Heart left ventricle (tissue), 16 donors: Measurements from ENCODE around the gene DOK5. TPM values are rescaled to one million over a fixed set of nuclear protein-coding genes. Genes with fewer than 3 reads are reported as not detected.

ENCODE experiments used
- ATAC-seq, 4 donors: fragments of 200-7000 bp; cut with Tn5 transposase; one replicate each; pipeline ENCODE4 v1.9.1; 2020 to 2022; ENCODE audit warnings: moderate library complexity in 4 of 4, mild to moderate bottlenecking in 3 of 4, moderate number of reproducible peaks in 1 of 4
- DNase-seq, 5 donors: peaks; one replicate each; pipeline ENCODE4 v3.0.0-alpha.2; 2020
- H3K27ac ChIP-seq, 12 donors: fragments of 200-600 bp; sonication (generic) in 4 of 12; one replicate each; pipeline versions ENCODE4 v1.5.0 to v1.8.0; 2016 to 2022; ENCODE audit warnings: mild to moderate bottlenecking in 2 of 12
- H3K27me3 ChIP-seq, 9 donors: fragments of 200-600 bp; sonication (generic) in 2 of 9; one replicate each; pipeline versions ENCODE4 v1.5.1 to v1.8.0; 2016 to 2022; ENCODE audit warnings: mild to moderate bottlenecking in 3 of 9
- H3K36me3 ChIP-seq, 9 donors: fragments of 200-600 bp; sonication (generic) in 2 of 9; one replicate each; pipeline versions ENCODE4 v1.5.0 to v1.8.0; 2018 to 2022; ENCODE audit warnings: mild to moderate bottlenecking in 2 of 9
- H3K4me1 ChIP-seq, 12 donors: fragments of 200-600 bp; sonication (generic) in 4 of 12; one replicate each; pipeline versions ENCODE4 v1.5.0 to v1.8.0; 2016 to 2022; ENCODE audit warnings: mild to moderate bottlenecking in 3 of 12
- H3K4me3 ChIP-seq, 12 donors: fragments of 200-600 bp; sonication (generic) in 4 of 12; one replicate each; pipeline versions ENCODE4 v1.5.0 to v1.8.0; 2017 to 2022; ENCODE audit warnings: mild to moderate bottlenecking in 9 of 12, moderate library complexity in 4 of 12
- H3K9me3 ChIP-seq, 12 donors: fragments of 200-600 bp; sonication (generic) in 4 of 12; one replicate each; pipeline versions ENCODE4 v1.5.0 to v1.8.0; 2016 to 2022; ENCODE audit warnings: mild to moderate bottlenecking in 1 of 12
- POLR2A ChIP-seq, 2 donors: fragments of 450-650 bp; IDR thresholded peaks; one replicate each; pipeline ENCODE4 v1.6.1; 2017; ENCODE audit warnings: antibody characterized with exemption in 2 of 2, mild to moderate bottlenecking in 2 of 2, moderate library complexity in 2 of 2
- WGBS, 4 donors: extraction: QIAGEN DNeasy Blood & Tissue Kit in 2 of 4; methylation state at CpG; one replicate each; pipeline versions ENCODE4 v1.1.5 to v1.1.7; 2013 to 2018; 5-methylcytosine and 5-hydroxymethylcytosine counted together
- intact Hi-C, 10 donors: fragments of 100-400 bp; cut with DNase I; formaldehyde crosslinking; loops; one replicate each; pipeline versions ENCODE4 v1.11.1 to v1.14.2; 2022
- polyA plus RNA-seq, 2 donors: library from polyadenylated mRNA; stranded (reverse); fragments of 200-250 nt; gene quantifications; one replicate each; pipeline ENCODE4 v1.2.3, GENCODE V29; 2013
- total RNA-seq, 9 donors: library from RNA; depleted of rRNA in 2 of 9; stranded (reverse); fragments of >200 nt in 2 of 9; fragmentation: NEBNext Ultra II Directional in 3 of 9; extraction: Animal tissue kit (Norgen Biotek cat#: 25700) in 3 of 9; gene quantifications; one replicate each; pipeline versions ENCODE4 v1.1.0 to v1.2.4, GENCODE V29; 2016 to 2023
- TF ChIP-seq, protein P1 (sequence below), 12 donors: fragments of 200-600 bp; sonication (generic) in 4 of 12; IDR thresholded peaks; one replicate each; pipeline versions ENCODE4 v1.5.0 to v1.8.0; 2018 to 2022; ENCODE audit warnings: antibody characterized with exemption in 12 of 12, mild to moderate bottlenecking in 5 of 12
- donor health status: ischemic (EF 13 %, LVEDD 7.1; RV severe dilation, severe dysfunction).
- donor health status: healthy with polysubstance abuse.
- donor health status: DM: no; HTN: yes; CAD: no.
- donor health status: DM: no; HTN: no; CAD: no.
- donor health status: ischemic (EF 25% LVEDD 6.9; RV normal size, moderate dysfunction).
- donor health status: ischemic (EF 25% LVEDD 5.7; RV mildly dilated, moderate dysfunction).
- donor health status: healthy.
- donor health status: DM: yes; HTN: yes; CAD: no.
- donor health status: ischemic (EF 35%, LVEDD 5.7; RV mildly dilated, moderate dysfunction).
- donor health status: nonischemic (EF 11% LVEDD 7.7; RV severe dilation, severe dysfunction).
- donor health status: DM: yes; HTN: yes; CAD: no.
- donor health status: PGD.
- donor health status: ischemic (EF 29% LVEDD 5.4; RV normal size, mild dysfunction).
- donor health status: nonischemic (EF 23%, LVEDD 6.1; RV moderate dilation, normal function).

Gene DOK5
- total and polyA plus RNA-seq, 11 donors, result 3.4 to 23.5 (median 6.4) TPM

DNA sequence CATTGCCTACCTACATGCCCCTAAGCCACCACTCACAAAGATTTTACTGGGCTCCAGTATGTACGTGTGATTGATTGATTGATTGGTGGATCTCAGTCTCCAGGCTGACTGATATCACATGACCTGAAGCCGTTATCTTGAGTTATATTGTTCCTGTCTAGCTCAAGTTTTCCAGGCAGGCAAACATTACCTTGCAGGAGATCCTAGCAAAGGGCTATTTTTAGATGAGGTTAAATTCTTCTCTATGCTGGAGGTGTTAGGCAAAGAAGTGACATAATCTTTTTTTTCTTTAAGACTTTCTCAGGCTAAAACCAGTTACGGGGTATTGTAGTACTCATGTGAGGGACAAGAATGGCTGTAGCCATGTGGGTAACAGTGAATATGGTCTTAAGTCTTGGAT, 125.2 kb downstream of the DOK5 start:
- H3K36me3 ChIP-seq, result no peaks in the 10 kb centered on the region
- 30 to 62% (median 50%) methylated on average over 3 of the region's 3 CpGs for WGBS, 4 donors
- H3K4me1 ChIP-seq, result no peaks in the 10 kb centered on the region
- TF ChIP-seq POLR2A (IDR thresholded peaks at IDR 0.05), result no peak
- TF ChIP-seq, protein P1, sequence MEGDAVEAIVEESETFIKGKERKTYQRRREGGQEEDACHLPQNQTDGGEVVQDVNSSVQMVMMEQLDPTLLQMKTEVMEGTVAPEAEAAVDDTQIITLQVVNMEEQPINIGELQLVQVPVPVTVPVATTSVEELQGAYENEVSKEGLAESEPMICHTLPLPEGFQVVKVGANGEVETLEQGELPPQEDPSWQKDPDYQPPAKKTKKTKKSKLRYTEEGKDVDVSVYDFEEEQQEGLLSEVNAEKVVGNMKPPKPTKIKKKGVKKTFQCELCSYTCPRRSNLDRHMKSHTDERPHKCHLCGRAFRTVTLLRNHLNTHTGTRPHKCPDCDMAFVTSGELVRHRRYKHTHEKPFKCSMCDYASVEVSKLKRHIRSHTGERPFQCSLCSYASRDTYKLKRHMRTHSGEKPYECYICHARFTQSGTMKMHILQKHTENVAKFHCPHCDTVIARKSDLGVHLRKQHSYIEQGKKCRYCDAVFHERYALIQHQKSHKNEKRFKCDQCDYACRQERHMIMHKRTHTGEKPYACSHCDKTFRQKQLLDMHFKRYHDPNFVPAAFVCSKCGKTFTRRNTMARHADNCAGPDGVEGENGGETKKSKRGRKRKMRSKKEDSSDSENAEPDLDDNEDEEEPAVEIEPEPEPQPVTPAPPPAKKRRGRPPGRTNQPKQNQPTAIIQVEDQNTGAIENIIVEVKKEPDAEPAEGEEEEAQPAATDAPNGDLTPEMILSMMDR (IDR thresholded peaks at IDR 0.05), result no peak
- no peaks in the 10 kb centered on the region for H3K27me3 ChIP-seq
- no peak overlapping the region for H3K4me3 ChIP-seq
- DNase-seq (no peak), ATAC-seq (peak in 1 of 4 donors; percentile 53)
- H3K9me3 ChIP-seq, result peaks cover 0 to 12% (median 0%) of the 10 kb centered on the region in 12 donors
- intact Hi-C loops, result no loop called here
- H3K27ac ChIP-seq, result no peak overlapping the region

DNA sequence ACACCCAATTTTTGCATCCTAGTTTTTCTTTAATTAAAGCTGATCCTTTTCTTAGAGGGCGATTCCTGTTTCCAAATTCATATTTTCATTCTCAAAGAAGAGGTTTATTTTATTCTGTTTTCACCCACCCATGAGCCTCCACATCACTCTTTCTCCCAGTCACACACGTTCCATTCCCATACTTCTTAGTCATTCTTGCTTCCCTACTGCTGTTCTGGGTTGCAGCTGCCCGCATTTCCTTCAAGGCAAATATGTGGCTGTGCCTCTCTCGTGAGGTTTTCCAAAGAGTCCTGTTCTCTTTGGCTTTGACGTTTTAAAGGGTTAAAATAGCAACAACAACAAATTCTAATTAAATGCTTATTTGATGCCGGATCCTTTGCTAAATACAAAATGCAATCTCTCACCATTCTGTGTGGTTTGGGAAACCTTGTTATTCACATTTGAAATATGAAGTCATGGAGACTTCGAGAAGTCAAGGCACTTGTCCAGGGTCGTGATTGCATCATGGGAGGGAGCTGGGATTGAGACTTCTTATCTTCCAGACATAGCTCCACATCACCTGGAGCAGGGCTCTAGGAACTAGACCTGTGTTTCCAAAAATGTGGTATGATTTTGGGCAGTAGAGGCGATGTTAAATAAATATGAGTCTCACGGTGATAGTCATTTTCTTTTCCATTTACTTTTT, 126.6 kb downstream of the DOK5 start:
- DNase-seq (no peak), ATAC-seq (no peak)
- Histone ChIP-seq H3K27ac (no peak overlapping the region), H3K27me3 (no peaks in the 10 kb centered on the region), H3K4me3 (no peak overlapping the region), H3K36me3 (no peaks in the 10 kb centered on the region), H3K4me1 (peaks cover 0 to 3% (median 0%) of the 10 kb centered on the region in 12 donors), H3K9me3 (peaks cover 0 to 12% (median 0%) of the 10 kb centered on the region in 12 donors)
- intact Hi-C loops, result no loop called here
- WGBS, 4 donors, result 73 to 88% (median 83%) methylated on average over 10 of the region's 10 CpGs
- no peak for TF ChIP-seq POLR2A (IDR thresholded peaks at IDR 0.05)
- TF ChIP-seq, protein P1 (IDR thresholded peaks at IDR 0.05), result no peak

DNA sequence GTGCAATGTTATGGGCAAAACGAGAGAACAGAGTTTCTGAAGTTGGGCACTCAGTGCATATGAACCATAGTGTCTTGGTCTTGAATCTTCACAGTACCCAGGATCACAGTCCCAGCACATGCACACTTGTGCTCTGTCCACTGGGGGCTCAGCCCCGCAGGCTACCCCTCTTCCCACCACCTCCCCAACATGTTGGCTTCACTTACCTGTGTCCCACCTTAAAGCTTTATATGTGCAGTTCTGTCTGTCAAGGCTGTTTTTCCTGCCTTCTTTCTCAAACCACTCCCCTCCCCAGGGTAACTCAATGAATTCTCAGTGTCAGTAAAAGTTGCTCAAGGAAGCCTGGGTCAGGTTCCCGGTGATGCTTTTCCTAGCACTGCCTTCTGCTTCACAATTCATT, 129.9 kb downstream of the DOK5 start:
- Histone ChIP-seq H3K27me3 (no peaks in the 10 kb centered on the region), H3K4me1 (peaks cover 0 to 3% (median 0%) of the 10 kb centered on the region in 12 donors), H3K4me3 (no peak overlapping the region), H3K36me3 (peaks cover 0 to under 1% (median 0%) of the 10 kb centered on the region in 9 donors), H3K9me3 (peaks cover 0 to 2% (median 0%) of the 10 kb centered on the region in 12 donors), H3K27ac (no peak overlapping the region)
- intact Hi-C loops, result no loop called here
- no peak for DNase-seq
- ATAC-seq, result no peak
- TF ChIP-seq, protein P1 (IDR thresholded peaks at IDR 0.05), result no peak
- no peak for TF ChIP-seq POLR2A (IDR thresholded peaks at IDR 0.05)
- 67 to 93% (median 85%) methylated on average over 3 of the region's 3 CpGs for WGBS, 4 donors

GRCh38 chr20:54606380-54606779, 131.0 kb downstream of the DOK5 start:
- TF ChIP-seq, protein P1 (IDR thresholded peaks at IDR 0.05), result no peak
- no peak for TF ChIP-seq POLR2A (IDR thresholded peaks at IDR 0.05)
- Histone ChIP-seq H3K4me3 (no peak overlapping the region), H3K4me1 (peaks cover 0 to 3% (median 0%) of the 10 kb centered on the region in 12 donors), H3K9me3 (no peaks in the 10 kb centered on the region), H3K27ac (peak overlapping the region in 1 of 12 donors; percentile 67), H3K36me3 (peaks cover 0 to 11% (median 4%) of the 10 kb centered on the region in 9 donors), H3K27me3 (no peaks in the 10 kb centered on the region)
- intact Hi-C loops, result no loop called here
- DNase-seq (no peak), ATAC-seq (no peak)
- 68 to 79% (median 76%) methylated on average over 3 of the region's 3 CpGs for WGBS, 4 donors
